TTC549 (cell line): ENCODE results near the gene GDA.
"Not testable (repeated sequence)": the region's sequence is repeated elsewhere in the genome, so short reads cannot be mapped to it uniquely, and the experiment has no call there.

Experiments
- FAIRE-seq: peaks from 2 replicates; lab custom pipeline; 2012; peaks lifted over from hg19 to GRCh38; lab: Jason Lieb, UNC

The GDA gene

GRCh38 chr9:72210522-72210921 is 61.3 kb downstream of the GDA start:
- no peak for FAIRE-seq

DNA sequence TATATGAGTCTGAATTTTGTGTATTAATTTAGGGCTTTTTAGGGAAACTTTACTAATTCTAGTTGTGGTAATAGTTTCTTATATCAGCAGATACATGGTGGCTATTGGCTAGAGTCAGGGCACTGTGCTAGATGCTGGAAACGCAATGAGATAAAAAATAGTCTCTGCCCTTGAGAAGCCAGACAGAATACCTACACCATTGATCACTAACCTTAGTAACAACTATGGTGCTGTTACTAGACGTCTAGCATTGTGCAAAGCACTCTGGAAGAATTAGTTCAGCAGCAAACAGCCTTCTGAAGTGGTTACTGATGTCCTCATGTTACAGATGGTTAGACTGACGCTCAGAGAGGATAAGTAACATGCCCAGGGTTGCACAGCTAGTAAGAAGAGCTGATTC is 61.8 kb downstream of the GDA start:
- FAIRE-seq: no peak

DNA sequence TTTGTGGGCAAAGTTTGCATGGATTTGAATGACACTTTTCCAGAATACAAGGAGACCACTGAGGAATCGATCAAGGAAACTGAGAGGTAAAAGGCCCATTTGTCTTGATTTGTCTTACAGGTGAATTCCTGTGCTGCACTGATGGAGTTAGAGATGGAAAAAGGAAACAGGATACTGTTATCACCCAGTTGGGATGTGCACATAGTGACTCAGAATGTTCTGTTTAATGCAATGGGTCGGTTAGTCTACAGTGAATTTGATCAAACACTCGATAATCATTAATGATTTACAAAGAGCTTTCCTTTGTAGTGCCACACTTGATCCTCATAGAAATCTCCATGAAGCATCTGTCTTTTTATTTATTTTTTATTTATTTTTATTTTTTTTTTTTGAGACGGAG is 64.7 kb downstream of the GDA start:
- FAIRE-seq: no peak

GRCh38 chr9:72217306-72217842 is 68.1 kb downstream of the GDA start:
- FAIRE-seq: no peak

DNA sequence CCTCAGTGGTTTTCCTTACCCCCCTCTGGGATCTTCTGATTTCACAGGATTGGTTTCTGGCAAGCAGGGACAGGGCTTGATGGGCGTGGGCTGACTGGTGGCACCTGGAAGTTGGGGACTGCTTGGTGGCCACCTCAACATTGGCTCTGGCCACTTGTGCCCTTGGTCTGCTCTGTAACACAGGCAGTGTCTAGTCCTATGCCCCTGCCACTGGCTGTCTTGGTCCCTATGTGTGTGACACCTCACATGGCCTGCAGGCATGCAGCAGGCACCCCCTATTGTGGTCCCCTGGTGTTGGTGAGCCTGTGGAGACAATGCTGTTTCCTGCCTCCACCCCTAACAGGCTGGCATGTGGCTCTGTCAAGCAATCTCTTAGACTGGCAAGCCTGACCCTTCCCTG is 71.3 kb downstream of the GDA start:
- no peak for FAIRE-seq

GRCh38 chr9:72226146-72226812 is 77.0 kb downstream of the GDA start:
- no peak for FAIRE-seq

- no peak for FAIRE-seq
These were observed 79.0 kb downstream of the GDA start for GRCh38 chr9:72228282-72228681.

DNA sequence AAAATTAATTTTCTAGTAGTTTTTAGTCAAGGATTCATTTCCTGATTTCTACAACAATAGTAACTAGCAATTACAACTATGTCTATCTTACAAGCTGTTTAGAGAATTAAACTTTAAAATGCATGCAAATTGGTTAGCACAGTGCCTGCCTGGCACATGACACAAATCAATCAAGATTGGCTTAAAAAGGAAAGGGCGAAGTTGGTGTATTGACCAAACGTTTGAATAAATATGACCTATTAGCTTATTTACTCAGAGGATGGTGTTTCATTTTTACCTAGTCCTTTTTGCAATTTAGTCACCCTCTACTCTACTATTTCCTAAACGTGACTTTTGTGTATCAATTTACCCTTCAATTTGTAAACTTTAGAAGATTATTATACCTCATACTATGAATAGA is 83.5 kb downstream of the GDA start:
- FAIRE-seq: no peak

- FAIRE-seq: no peak
These were observed 98.3 kb downstream of the GDA start for GRCh38 chr9:72247549-72247948.

DNA sequence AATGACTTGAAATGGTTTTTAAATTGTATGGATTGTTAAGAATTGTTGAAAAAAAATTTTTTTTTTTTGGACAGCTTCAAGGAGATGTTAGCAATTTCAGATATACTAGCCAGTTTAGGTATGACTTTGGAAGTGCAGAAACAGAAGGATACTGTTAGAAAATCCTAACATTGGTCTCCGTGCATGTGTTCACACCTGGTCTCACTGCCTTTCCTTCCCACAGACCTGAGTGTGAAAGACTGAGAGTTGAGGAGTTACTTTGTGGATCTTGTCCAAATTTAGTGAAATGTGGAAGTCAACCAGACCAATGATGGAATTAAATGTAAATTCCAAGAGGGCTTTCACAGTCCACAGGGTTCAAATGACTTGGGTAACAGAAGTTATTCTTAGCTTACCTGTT is 102.3 kb downstream of the GDA start:
- no peak for FAIRE-seq

DNA sequence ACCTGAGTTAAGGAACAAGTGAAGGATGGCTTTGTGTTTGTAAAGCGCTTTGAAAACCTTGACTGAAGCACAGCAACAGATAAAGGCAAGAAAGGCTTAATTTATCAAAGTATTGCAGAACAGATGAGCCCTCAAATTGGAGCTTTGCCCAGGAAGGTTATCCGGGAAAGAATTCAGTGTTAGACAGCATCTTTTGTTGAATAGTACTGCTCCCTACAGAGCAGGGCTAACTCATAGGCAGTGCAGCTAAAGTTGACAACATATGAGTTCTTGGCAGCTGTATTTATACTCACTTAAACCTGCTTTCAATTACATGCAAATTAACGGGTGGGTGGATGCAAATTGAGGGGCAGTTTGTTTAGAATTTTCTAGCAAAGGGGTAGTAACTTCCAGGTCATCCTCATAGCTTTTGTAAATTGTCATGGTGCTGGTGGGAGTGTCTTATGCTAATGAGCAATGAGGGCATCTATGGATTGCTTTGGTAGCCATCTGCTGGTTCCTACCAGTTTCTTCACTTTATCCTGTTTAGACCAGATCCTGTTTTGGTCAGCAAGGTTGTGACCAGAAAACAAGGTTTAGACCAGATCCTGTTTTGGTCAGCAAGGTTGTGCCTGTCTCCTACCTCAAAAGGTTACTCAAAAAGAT is 105.8 kb downstream of the GDA start:
- no peak for FAIRE-seq

- FAIRE-seq: no peak
These were observed 106.3 kb downstream of the GDA start for GRCh38 chr9:72255569-72255968.

- no peak for FAIRE-seq
These were observed 107.7 kb downstream of the GDA start for GRCh38 chr9:72256931-72257330.

GRCh38 chr9:72257814-72258213 is 108.6 kb downstream of the GDA start:
- no peak for FAIRE-seq

GRCh38 chr9:72262063-72262462 is 112.8 kb downstream of the GDA start:
- no peak for FAIRE-seq

DNA sequence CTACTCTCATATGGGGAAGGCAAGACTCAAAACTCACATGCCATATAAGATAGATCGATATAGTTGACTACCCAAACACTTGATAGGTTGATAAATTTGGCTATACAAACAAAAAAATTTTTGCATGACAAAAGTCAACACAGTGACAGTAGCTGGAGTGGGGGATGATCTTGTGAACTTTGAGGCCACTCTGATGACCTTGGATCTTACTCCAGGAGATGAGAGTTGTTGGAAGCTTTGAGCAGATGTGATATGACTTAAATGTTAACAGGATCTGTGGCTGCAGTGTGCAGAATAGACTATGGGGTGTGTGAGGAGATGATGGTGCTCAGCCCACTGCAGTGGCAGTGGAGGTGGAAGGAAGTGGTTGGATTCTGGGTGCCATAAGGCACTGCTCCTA is 114.3 kb downstream of the GDA start:
- FAIRE-seq: no peak

DNA sequence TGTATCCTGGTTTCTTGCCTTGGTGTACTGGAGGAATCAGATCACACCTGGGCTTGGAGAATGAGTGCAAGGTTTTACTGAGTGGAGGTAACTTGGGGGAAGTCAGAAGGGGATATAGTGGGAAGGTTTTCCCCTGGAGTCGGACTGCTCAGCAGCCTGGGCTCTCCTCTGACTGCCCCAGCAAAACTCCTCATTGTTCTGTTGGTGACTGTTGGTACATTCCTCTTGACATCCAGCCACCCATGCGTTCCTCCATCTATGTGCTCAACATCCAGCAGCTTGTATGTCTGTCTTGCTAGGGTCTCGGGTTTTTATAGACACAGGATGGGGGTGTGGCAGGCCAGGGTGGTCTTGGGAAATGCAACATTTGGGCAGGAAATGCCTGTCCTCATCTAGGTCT is 119.7 kb downstream of the GDA start:
- no peak for FAIRE-seq

DNA sequence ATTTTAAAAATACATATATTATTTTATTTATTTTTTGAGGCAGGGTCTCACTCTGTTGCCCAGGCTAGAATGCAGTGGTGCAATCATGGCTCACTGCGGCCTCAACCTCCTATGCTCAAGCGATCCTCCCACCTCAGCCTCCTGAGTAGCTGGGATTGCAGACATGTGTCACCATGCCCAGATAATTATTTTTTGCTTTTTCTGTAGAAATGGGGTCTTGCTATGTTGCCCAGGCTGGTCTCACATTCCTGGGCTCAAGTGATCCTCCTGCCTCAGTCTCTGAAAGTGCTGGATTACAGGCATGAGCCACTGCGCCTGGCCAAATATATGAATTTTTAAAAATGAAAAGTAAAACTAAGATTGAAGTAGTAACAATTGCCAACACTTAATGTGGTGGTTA is 121.1 kb downstream of the GDA start:
- not testable (repeated sequence) for FAIRE-seq

GRCh38 chr9:72271613-72272478 is 122.6 kb downstream of the GDA start:
- peak; percentile 90 for FAIRE-seq

- FAIRE-seq: no peak
These were observed 125.2 kb downstream of the GDA start for GRCh38 chr9:72274441-72274840.

DNA sequence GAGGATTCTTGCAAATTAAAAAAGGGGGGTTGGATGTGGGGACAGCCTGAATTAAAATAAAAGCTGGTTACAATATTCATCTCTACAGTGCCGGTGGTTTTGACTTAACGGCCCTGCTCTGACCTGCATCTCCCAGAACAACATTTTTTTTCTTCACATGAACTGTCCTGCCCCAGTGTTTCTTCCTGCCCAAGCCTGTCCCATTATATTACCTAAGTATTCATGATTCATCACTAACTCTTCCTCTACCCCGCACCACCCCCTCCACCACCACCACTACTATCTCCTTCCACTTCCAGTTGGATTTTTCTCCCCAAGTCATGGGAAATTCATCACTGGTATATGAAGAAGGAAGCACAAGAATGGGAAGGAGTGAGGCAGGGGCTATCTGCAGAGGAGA is 125.7 kb downstream of the GDA start:
- FAIRE-seq: no peak

- no peak for FAIRE-seq
These were observed 127.2 kb downstream of the GDA start for GRCh38 chr9:72276429-72276828.

DNA sequence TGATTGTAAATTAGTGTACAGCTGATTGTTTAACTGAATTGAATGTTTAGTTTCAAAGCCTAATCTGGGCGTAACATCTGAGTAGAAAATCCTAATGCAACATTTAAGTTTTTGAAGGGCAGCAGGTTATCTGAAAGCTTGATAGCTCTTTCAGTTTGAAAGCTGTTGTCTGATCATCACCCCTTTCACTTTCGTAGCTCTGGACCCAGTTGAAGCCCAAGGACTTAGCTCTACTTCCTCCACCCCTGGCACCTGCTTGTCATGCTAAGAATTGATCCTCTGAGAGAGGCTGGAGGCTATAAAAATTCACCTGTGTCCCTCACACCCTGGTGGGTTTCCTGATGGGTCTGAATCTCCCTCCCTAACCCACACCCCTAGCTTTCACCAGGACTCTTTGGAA is 129.7 kb downstream of the GDA start:
- no peak for FAIRE-seq
